HL-60 (cell line): Measurements from ENCODE around the gene SUPT4H1.

Experiments used
- DNase-seq, 2 experiments: peaks; one replicate each; pipeline ENCODE4 v3.0.0-alpha.2; 2010 to 2020; ENCODE audit warnings: low read depth in 1 of 2, low spot score in 1 of 2
- H3K27ac ChIP-seq: fragments of 250-450 bp; sonication (Bioruptor Pico); replicated peaks from 2 replicates; pipeline ENCODE4 v1.5.1; 2020; ENCODE audit warnings: mild to moderate bottlenecking, moderate library complexity
- H3K27me3 ChIP-seq: fragments of 250-450 bp; sonication (Bioruptor Pico); 2 replicates; pipeline ENCODE4 v1.5.1; 2021; ENCODE audit warnings: mild to moderate bottlenecking, moderate library complexity; ENCODE audit not compliant: insufficient read depth, poor library complexity, severe bottlenecking
- H3K4me3 ChIP-seq: replicated peaks from 2 replicates; pipeline ENCODE4 v1.5.1; 2011; ENCODE audit warnings: mild to moderate bottlenecking, control low read depth, low read length; ENCODE audit not compliant: insufficient read depth
- GABPA ChIP-seq: IDR thresholded peaks from 2 replicates; pipeline ENCODE4 v1.6.1; 2012; ENCODE audit warnings: low read depth
- POLR2AphosphoS5 ChIP-seq: IDR thresholded peaks from 2 replicates; pipeline ENCODE4 v1.6.1; 2012; ENCODE audit warnings: low read depth
- SPI1 ChIP-seq: IDR thresholded peaks from 2 replicates; pipeline ENCODE4 v1.6.1; 2012; ENCODE audit warnings: low read depth, mild to moderate bottlenecking, borderline replicate concordance
- TF ChIP-seq, protein P1 (sequence below): IDR thresholded peaks from 2 replicates; pipeline ENCODE4 v1.6.1; 2012; ENCODE audit warnings: low read depth; ENCODE audit not compliant: insufficient replicate concordance
- TF ChIP-seq, protein P2 (sequence below): IDR thresholded peaks from one replicate; pipeline ENCODE4 v1.5.1; 2011; ENCODE audit warnings: low read length, control low read depth, inconsistent platforms; ENCODE audit not compliant: insufficient read depth

SUPT4H1 gene

DNA sequence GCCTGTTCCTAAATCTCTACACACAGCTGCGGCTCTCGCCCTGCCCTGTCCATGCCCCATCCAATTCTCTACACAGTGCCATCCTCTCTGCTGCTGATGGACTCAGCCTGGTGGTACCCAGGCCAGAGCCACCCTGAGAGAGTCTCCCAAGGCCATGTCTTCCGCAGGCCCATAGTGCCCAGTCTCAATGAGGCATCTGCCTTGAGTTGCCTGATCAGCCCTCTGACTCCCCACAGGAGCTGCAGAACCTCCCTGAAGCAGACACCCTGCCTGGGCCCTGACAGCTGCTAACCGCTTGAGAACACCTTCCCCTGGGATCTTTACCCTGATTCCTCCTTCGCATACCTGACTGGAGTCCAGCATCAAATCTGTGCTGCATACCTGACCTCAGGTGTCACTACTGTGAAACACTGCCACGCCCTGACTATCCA, 36.7 kb downstream of the SUPT4H1 start:
- no peak for DNase-seq
- TF ChIP-seq GABPA, result no peak
- no peak for TF ChIP-seq POLR2AphosphoS5
- TF ChIP-seq, protein P1, sequence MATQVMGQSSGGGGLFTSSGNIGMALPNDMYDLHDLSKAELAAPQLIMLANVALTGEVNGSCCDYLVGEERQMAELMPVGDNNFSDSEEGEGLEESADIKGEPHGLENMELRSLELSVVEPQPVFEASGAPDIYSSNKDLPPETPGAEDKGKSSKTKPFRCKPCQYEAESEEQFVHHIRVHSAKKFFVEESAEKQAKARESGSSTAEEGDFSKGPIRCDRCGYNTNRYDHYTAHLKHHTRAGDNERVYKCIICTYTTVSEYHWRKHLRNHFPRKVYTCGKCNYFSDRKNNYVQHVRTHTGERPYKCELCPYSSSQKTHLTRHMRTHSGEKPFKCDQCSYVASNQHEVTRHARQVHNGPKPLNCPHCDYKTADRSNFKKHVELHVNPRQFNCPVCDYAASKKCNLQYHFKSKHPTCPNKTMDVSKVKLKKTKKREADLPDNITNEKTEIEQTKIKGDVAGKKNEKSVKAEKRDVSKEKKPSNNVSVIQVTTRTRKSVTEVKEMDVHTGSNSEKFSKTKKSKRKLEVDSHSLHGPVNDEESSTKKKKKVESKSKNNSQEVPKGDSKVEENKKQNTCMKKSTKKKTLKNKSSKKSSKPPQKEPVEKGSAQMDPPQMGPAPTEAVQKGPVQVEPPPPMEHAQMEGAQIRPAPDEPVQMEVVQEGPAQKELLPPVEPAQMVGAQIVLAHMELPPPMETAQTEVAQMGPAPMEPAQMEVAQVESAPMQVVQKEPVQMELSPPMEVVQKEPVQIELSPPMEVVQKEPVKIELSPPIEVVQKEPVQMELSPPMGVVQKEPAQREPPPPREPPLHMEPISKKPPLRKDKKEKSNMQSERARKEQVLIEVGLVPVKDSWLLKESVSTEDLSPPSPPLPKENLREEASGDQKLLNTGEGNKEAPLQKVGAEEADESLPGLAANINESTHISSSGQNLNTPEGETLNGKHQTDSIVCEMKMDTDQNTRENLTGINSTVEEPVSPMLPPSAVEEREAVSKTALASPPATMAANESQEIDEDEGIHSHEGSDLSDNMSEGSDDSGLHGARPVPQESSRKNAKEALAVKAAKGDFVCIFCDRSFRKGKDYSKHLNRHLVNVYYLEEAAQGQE, result no peak
- H3K27ac ChIP-seq, result no peak overlapping the region

GRCh38 chr17:58314706-58315015, 37.3 kb downstream of the SUPT4H1 start:
- TF ChIP-seq, protein P2, sequence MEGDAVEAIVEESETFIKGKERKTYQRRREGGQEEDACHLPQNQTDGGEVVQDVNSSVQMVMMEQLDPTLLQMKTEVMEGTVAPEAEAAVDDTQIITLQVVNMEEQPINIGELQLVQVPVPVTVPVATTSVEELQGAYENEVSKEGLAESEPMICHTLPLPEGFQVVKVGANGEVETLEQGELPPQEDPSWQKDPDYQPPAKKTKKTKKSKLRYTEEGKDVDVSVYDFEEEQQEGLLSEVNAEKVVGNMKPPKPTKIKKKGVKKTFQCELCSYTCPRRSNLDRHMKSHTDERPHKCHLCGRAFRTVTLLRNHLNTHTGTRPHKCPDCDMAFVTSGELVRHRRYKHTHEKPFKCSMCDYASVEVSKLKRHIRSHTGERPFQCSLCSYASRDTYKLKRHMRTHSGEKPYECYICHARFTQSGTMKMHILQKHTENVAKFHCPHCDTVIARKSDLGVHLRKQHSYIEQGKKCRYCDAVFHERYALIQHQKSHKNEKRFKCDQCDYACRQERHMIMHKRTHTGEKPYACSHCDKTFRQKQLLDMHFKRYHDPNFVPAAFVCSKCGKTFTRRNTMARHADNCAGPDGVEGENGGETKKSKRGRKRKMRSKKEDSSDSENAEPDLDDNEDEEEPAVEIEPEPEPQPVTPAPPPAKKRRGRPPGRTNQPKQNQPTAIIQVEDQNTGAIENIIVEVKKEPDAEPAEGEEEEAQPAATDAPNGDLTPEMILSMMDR, result no peak
- TF ChIP-seq GABPA, result no peak
- DNase-seq, result no peak
- Histone ChIP-seq H3K4me3 (no peak overlapping the region), H3K27ac (no peak overlapping the region), H3K27me3 (no peaks in the 10 kb centered on the region)

More for the DNA sequence above, 36.7 kb downstream of the SUPT4H1 start:
- Histone ChIP-seq H3K4me3 (no peak overlapping the region), H3K27me3 (no peaks in the 10 kb centered on the region)

GRCh38 chr17:58313815-58314705, 37.9 kb downstream of the SUPT4H1 start:
- Histone ChIP-seq H3K27ac (no peak overlapping the region), H3K4me3 (no peak overlapping the region), H3K27me3 (no peaks in the 10 kb centered on the region)
- TF ChIP-seq POLR2AphosphoS5, result no peak
- TF ChIP-seq SPI1, result no peak
- TF ChIP-seq, protein P1, result no peak
- TF ChIP-seq, protein P2, result no peak
- no peak for TF ChIP-seq GABPA
- no peak for DNase-seq

GRCh38 chr17:58312829-58313228, 39.2 kb downstream of the SUPT4H1 start:
- H3K4me3 ChIP-seq, result no peak overlapping the region
- no peak overlapping the region for H3K27ac ChIP-seq
- TF ChIP-seq SPI1 (no peak), POLR2AphosphoS5 (no peak), GABPA (no peak)
- TF ChIP-seq, protein P1, result no peak
- TF ChIP-seq, protein P2, result no peak
- no peaks in the 10 kb centered on the region for H3K27me3 ChIP-seq
- no peak for DNase-seq
